A549 (cell line): Measurements from ENCODE around the gene GPR35.

Experiments
- BHLHE40 ChIP-seq: IDR thresholded peaks from 2 replicates; pipeline ENCODE4 v1.6.1; 2012; ENCODE audit warnings: low read depth, low read length, inconsistent platforms
- EHMT2 ChIP-seq: fragments of 200-600 bp; sonication (generic); IDR thresholded peaks from 2 replicates; pipeline ENCODE4 v1.6.1; 2016; ENCODE audit warnings: antibody characterized with exemption, low read depth, mild to moderate bottlenecking, moderate library complexity
- ESRRA ChIP-seq: fragments of 150-350 bp; IDR thresholded peaks from 2 replicates; pipeline ENCODE4 v1.6.1; 2014; ENCODE audit warnings: mild to moderate bottlenecking, low read length, borderline replicate concordance
- NFE2L2 ChIP-seq: fragments of 150-350 bp; conservative IDR thresholded peaks from 2 replicates; pipeline ENCODE4 v1.6.1; 2014; ENCODE audit warnings: low read length
- POLR2A ChIP-seq: IDR thresholded peaks from 2 replicates; pipeline ENCODE4 v1.6.1; 2012; ENCODE audit warnings: mild to moderate bottlenecking, low read length
- TF ChIP-seq, protein P1 (sequence below): fragments of >200 bp; sonication (Bioruptor Twin); formaldehyde crosslinking; IDR thresholded peaks from 3 replicates; pipeline ENCODE4 v1.5.1; 2016
- TF ChIP-seq, protein P2 (sequence below): IDR thresholded peaks from 2 replicates; pipeline ENCODE4 v1.6.1; 2012

DNA sequence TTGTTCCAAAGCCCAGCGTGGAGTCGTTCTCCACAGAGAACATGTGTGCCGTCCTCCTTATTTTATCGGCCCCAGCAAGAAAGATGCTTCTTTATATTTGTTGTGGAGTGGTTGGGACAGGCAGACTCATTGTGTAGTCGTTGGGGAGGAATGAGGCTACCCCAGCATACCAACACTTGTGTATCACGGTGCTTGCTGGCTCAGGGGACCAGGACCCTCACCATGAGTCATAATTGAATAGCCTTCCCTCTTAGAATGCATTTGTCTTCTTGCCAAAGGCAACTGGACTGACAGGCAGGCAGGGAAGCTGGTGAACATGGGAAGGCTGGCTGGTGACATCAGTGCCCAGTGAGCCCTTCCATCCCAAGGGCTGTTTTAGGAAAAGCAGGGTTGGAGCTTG is 34.1 kb upstream of the GPR35 start:
- TF ChIP-seq, protein P1, sequence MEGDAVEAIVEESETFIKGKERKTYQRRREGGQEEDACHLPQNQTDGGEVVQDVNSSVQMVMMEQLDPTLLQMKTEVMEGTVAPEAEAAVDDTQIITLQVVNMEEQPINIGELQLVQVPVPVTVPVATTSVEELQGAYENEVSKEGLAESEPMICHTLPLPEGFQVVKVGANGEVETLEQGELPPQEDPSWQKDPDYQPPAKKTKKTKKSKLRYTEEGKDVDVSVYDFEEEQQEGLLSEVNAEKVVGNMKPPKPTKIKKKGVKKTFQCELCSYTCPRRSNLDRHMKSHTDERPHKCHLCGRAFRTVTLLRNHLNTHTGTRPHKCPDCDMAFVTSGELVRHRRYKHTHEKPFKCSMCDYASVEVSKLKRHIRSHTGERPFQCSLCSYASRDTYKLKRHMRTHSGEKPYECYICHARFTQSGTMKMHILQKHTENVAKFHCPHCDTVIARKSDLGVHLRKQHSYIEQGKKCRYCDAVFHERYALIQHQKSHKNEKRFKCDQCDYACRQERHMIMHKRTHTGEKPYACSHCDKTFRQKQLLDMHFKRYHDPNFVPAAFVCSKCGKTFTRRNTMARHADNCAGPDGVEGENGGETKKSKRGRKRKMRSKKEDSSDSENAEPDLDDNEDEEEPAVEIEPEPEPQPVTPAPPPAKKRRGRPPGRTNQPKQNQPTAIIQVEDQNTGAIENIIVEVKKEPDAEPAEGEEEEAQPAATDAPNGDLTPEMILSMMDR, result no peak
- TF ChIP-seq POLR2A, result no peak
- no peak for TF ChIP-seq NFE2L2
- TF ChIP-seq ESRRA, result no peak
- no peak for TF ChIP-seq EHMT2
- no peak for TF ChIP-seq BHLHE40
- TF ChIP-seq, protein P2, sequence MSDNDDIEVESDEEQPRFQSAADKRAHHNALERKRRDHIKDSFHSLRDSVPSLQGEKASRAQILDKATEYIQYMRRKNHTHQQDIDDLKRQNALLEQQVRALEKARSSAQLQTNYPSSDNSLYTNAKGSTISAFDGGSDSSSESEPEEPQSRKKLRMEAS, result no peak
